NCI-H226 (cell line): Measurements from ENCODE around the gene GATA5.

Experiments used
- DNase-seq: peaks from one replicate; pipeline ENCODE4 v3.0.0-alpha.2; 2015

The GATA5 gene

GRCh38 chr20:62451156-62451767 is 24.5 kb downstream of the GATA5 start:
- no peak for DNase-seq

- DNase-seq, result no peak
Measured at GRCh38 chr20:62449951-62450691, 25.7 kb downstream of the GATA5 start.

GRCh38 chr20:62448788-62449187 is 27.0 kb downstream of the GATA5 start:
- no peak for DNase-seq

- no peak for DNase-seq
Measured at GRCh38 chr20:62448038-62448437, 27.8 kb downstream of the GATA5 start.

GRCh38 chr20:62446888-62447869 is 28.6 kb downstream of the GATA5 start:
- DNase-seq, result no peak

- DNase-seq, result no peak
Measured at GRCh38 chr20:62446481-62446880, 29.3 kb downstream of the GATA5 start.

- DNase-seq, result no peak
Measured at GRCh38 chr20:62445553-62446340, 30.0 kb downstream of the GATA5 start.

- DNase-seq, result no peak
Measured at GRCh38 chr20:62444286-62444685, 31.5 kb downstream of the GATA5 start.

GRCh38 chr20:62441987-62442539 is 33.7 kb downstream of the GATA5 start:
- DNase-seq, result no peak

- DNase-seq, result no peak
Measured at GRCh38 chr20:62439218-62439617, 36.6 kb downstream of the GATA5 start.

- no peak for DNase-seq
Measured at GRCh38 chr20:62437927-62438326, 37.9 kb downstream of the GATA5 start.

- no peak for DNase-seq
Measured at GRCh38 chr20:62437496-62437895, 38.3 kb downstream of the GATA5 start.

- no peak for DNase-seq
Measured at GRCh38 chr20:62436692-62437091, 39.1 kb downstream of the GATA5 start.

- DNase-seq, result no peak
Measured at GRCh38 chr20:62433658-62434497, 41.9 kb downstream of the GATA5 start.

- DNase-seq, result no peak
Measured at GRCh38 chr20:62430866-62431447, 44.8 kb downstream of the GATA5 start.

- DNase-seq, result no peak
Measured at GRCh38 chr20:62430311-62430853, 45.4 kb downstream of the GATA5 start.

GRCh38 chr20:62429455-62430310 is 46.1 kb downstream of the GATA5 start:
- no peak for DNase-seq

GRCh38 chr20:62428396-62429295 is 47.1 kb downstream of the GATA5 start:
- DNase-seq, result no peak

GRCh38 chr20:62428002-62428372 is 47.8 kb downstream of the GATA5 start:
- no peak for DNase-seq
